Vein endothelial cell (primary cell): ENCODE data around the gene CADM4. TPM values are rescaled to one million over a fixed set of nuclear protein-coding genes. Genes with fewer than 3 reads are reported as not detected.

ENCODE experiments used
- small RNA-seq: library from RNA; depleted of rRNA; stranded (forward); fragments of <200 nt; gene quantifications from one replicate; pipeline ENCODE3, GENCODE V24; 2012
- total RNA-seq: library from RNA; depleted of rRNA; stranded (reverse); fragments of >200 nt; gene quantifications from 2 replicates; pipeline ENCODE4 v1.2.3, GENCODE V29; 2012

The CADM4 gene, protein sequence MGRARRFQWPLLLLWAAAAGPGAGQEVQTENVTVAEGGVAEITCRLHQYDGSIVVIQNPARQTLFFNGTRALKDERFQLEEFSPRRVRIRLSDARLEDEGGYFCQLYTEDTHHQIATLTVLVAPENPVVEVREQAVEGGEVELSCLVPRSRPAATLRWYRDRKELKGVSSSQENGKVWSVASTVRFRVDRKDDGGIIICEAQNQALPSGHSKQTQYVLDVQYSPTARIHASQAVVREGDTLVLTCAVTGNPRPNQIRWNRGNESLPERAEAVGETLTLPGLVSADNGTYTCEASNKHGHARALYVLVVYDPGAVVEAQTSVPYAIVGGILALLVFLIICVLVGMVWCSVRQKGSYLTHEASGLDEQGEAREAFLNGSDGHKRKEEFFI
- 1.9 and 3.6 TPM in 2 replicates for total RNA-seq

DNA sequence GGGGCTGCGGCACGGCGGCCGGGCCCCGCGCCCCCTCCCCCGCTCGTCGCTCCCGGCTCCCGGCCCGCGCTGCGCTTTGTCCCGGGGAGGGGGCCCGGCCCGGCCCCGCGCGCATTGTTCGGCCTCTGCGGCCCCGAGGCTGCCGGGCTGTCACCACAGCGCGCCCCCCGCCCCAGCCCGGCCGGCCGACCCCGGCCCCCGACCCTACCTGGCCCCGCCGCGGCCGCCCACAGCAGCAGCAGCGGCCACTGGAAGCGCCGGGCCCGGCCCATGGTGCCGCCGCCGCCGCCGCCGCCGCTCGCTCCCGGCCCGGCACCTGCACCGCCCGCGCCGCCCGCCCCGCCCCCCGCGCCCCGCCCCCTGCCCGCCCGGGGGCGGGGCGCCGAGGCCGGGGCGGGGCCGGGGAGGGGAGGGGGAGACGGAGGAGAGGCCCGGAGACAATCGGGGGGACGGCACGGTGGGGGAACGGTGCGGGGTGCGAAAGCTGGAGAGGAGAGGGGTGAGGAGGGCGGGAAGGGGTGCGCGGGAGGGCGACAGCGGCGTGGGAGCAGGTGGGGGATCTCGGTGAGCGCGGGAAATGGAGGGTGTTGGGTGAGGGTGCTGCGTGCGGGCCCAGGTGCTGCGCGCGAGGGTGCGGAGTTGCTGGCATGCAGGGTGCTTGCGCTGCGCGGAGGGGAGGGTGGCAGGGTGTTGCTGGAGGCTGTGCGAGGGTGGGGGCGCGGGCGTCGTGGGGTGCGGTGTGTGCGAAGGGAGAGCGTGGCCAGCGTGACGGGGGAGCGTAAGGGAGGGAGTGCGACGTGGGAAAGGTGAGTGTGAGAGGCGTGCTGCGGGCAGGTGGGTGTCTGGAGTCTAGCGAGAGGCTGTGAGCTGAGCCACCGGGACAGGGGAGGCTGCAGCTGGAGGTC lies at the start of gene CADM4:
Gene CADM4, minus strand, starts transcription at position 332 of the 905 bp plus-strand sequence. Its CDS starts 60 bp downstream, at position 272.

GRCh38 chr19:43619262-43620060 lies 20.2 kb downstream of the CADM4 start, which contains the start of gene ZNF428:
Gene ZNF428 (minus strand): TSS chr19:43619629. CDS start chr19:43614304, 5,325 bp downstream.

GRCh38 chr19:43611788-43612187 lies 27.9 kb downstream of the CADM4 start, which contains the start of gene SRRM5:
Gene SRRM5 (plus strand): TSS chr19:43612088. CDS start chr19:43612122, 34 bp downstream.

GRCh38 chr19:43595999-43596841 lies 43.4 kb downstream of the CADM4 start, which contains the start of the genes IRGQ and ZNF576:
Gene IRGQ (minus strand): TSS chr19:43596134. CDS start chr19:43595338, 796 bp downstream.
Gene ZNF576 (plus strand): TSS chr19:43596595. CDS start chr19:43597109, 514 bp downstream.

GRCh38 chr19:43575156-43575950 lies 64.3 kb downstream of the CADM4 start, which contains the start of the genes PINLYP and XRCC1:
Gene PINLYP (plus strand): TSS chr19:43575801. CDS start chr19:43577192, 1,391 bp downstream.
Gene XRCC1 (minus strand): TSS chr19:43575527. CDS start chr19:43575458, 69 bp downstream.

Small RNA genes lying within 50 kb of the gene (small RNA-seq; reads per million reads assigned to genes)
- gene RN7SL368P: not detected

Other genes starting within 250 kb of the CADM4 start
- gene TEX101, start 225.0 kb downstream of the CADM4 start, total RNA-seq: not detected in 2 replicates
- gene LYPD3, start 174.2 kb downstream of the CADM4 start, total RNA-seq: under 0.01 TPM in 1 of 2 replicates, not detected in the other
- 8.9 and 13.1 TPM in 2 replicates for gene PHLDB3, start 135.1 kb downstream of the CADM4 start, total RNA-seq
- gene ETHE1, start 112.6 kb downstream of the CADM4 start, total RNA-seq: 45.3 and 62.4 TPM in 2 replicates
- gene ZNF575, start 106.7 kb downstream of the CADM4 start, total RNA-seq: 0.38 and 0.65 TPM in 2 replicates
- gene XRCC1, start 64.3 kb downstream of the CADM4 start, total RNA-seq: 23.8 and 26.5 TPM in 2 replicates
- 0.98 and 1.7 TPM in 2 replicates for gene PINLYP, start 64.0 kb downstream of the CADM4 start, total RNA-seq
- 38.6 and 41.2 TPM in 2 replicates for gene IRGQ, start 43.7 kb downstream of the CADM4 start, total RNA-seq
- gene ZNF576, start 43.3 kb downstream of the CADM4 start, total RNA-seq: 10.5 and 11.8 TPM in 2 replicates
- 0.10 TPM in 1 of 2 replicates, not detected in the other for gene SRRM5, start 27.8 kb downstream of the CADM4 start, total RNA-seq
- gene ZNF428, start 20.2 kb downstream of the CADM4 start, total RNA-seq: 26.6 and 36.6 TPM in 2 replicates
- 56.8 and 73.1 TPM in 2 replicates for gene PLAUR, start 30.3 kb upstream of the CADM4 start, total RNA-seq
- not detected in 2 replicates for gene IRGC, start 76.2 kb upstream of the CADM4 start, total RNA-seq
- 17.0 and 18.7 TPM in 2 replicates for gene SMG9, start 115.1 kb upstream of the CADM4 start, total RNA-seq
- gene KCNN4, start 141.1 kb upstream of the CADM4 start, total RNA-seq: 0.48 TPM in 1 of 2 replicates, not detected in the other
- gene LYPD5, start 162.6 kb upstream of the CADM4 start, total RNA-seq: under 0.01 and 0.10 TPM in 2 replicates
- gene ZNF283, start 187.5 kb upstream of the CADM4 start, total RNA-seq: 5.6 and 8.2 TPM in 2 replicates
- 0.10 and 0.98 TPM in 2 replicates for gene ZNF404, start 244.1 kb upstream of the CADM4 start, total RNA-seq